Measurements from ENCODE around the gene ATXN7.

DNA sequence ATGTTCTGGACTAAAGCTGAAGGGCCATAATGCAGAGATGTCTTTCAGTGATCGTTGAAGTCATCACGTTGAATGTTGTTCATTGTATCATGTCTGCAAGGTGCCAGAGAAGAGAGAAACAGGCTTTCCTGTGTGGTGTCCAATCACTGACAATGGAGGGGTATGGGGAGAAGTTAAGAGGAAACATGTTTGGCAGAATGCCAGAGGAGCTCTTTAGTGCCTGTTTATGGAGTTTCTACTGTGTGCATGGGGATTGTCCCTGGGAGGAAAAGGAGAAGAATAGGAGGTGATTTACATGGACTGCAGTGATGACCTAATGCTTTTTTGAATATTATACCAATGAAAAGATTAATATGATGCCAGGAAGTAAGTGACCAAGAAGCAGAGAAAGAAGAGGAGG, 36.8 kb downstream of the ATXN7 start:
- no peak for TF ChIP-seq CTCF (IDR thresholded peaks at IDR 0.05)
- TF ChIP-seq POLR2A (IDR thresholded peaks at IDR 0.05) = no peak
- TF ChIP-seq EP300 (IDR thresholded peaks at IDR 0.05) = no peak
